B cell (primary cell): Measurements from ENCODE around the gene CLCNKB.

Experiments used
- CTCF ChIP-seq: fragments of 200-600 bp; IDR thresholded peaks from one replicate; pipeline ENCODE4 v1.8.0; 2022; ENCODE audit warnings: antibody characterized with exemption, mild to moderate bottlenecking
- EZH2 ChIP-seq: IDR thresholded peaks from 2 replicates; pipeline ENCODE4 v1.6.1; 2012; ENCODE audit warnings: borderline replicate concordance, low read depth, mild to moderate bottlenecking, moderate library complexity, low read length; ENCODE audit not compliant: insufficient read depth, poor library complexity, severe bottlenecking

GRCh38 chr1:16009678-16010077 lies 33.9 kb upstream of the CLCNKB start:
- TF ChIP-seq CTCF (no peak), EZH2 (no peak)
